PC-3 (cell line): ENCODE results near the gene SRP68.

ENCODE experiments used
- EZH2 ChIP-seq: fragments of 300-600 bp; sonication (generic); IDR thresholded peaks from one replicate; pipeline ENCODE4 v1.6.1; 2017; ENCODE audit warnings: antibody characterized with exemption, mild to moderate bottlenecking, low read length; ENCODE audit not compliant: unreplicated experiment
- EZH2phosphoT487 ChIP-seq: fragments of 300-600 bp; sonication (generic); IDR thresholded peaks from 2 replicates; pipeline ENCODE4 v1.6.1; 2018; ENCODE audit warnings: mild to moderate bottlenecking, antibody characterized with exemption, low read length, borderline replicate concordance
- TF ChIP-seq, protein P1 (sequence below): fragments of 300-600 bp; sonication (generic); conservative IDR thresholded peaks from 2 replicates; pipeline ENCODE4 v1.5.1; 2017; ENCODE audit warnings: antibody characterized with exemption, low read depth, mild to moderate bottlenecking, low read length

DNA sequence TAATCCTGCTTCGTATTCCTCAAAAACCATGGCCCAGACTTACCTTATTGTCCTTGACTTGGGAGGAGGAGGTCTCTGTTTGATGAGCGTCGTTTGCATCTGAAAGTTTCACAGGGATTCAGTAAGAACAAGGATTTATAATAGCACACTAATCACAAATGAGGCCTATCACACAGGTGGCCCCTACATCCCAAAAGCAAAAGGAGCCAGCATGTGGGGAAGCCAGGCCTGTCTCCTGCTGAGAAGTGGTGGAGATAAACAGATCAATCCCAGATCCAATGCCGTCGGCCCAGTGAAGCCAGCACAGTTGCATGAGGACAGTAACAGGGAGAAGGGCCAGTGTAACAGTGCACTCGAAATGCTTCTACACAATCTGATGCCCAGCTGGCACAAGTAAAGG is 31.9 kb downstream of the SRP68 start:
- TF ChIP-seq, protein P1, sequence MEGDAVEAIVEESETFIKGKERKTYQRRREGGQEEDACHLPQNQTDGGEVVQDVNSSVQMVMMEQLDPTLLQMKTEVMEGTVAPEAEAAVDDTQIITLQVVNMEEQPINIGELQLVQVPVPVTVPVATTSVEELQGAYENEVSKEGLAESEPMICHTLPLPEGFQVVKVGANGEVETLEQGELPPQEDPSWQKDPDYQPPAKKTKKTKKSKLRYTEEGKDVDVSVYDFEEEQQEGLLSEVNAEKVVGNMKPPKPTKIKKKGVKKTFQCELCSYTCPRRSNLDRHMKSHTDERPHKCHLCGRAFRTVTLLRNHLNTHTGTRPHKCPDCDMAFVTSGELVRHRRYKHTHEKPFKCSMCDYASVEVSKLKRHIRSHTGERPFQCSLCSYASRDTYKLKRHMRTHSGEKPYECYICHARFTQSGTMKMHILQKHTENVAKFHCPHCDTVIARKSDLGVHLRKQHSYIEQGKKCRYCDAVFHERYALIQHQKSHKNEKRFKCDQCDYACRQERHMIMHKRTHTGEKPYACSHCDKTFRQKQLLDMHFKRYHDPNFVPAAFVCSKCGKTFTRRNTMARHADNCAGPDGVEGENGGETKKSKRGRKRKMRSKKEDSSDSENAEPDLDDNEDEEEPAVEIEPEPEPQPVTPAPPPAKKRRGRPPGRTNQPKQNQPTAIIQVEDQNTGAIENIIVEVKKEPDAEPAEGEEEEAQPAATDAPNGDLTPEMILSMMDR, result no peak
- no peak for TF ChIP-seq EZH2phosphoT487
- TF ChIP-seq EZH2, result no peak
